Keratinocyte (primary cell): ENCODE measurements around the gene SEC62.

Experiments used
- EZH2 ChIP-seq: IDR thresholded peaks from one replicate; pipeline ENCODE4 v1.6.1; 2012; ENCODE audit warnings: inconsistent platforms, mild to moderate bottlenecking, low read length, moderate library complexity
- TF ChIP-seq, protein P1 (sequence below), 3 experiments: IDR thresholded peaks in 1 of 3; conservative IDR thresholded peaks in 1 of 3; optimal IDR thresholded peaks in 1 of 3; 2 replicates in 2 of 3; 3 replicates in 1 of 3; pipeline versions ENCODE3 to v1.5.1; 2011; ENCODE audit warnings: low read length in 3 of 3, mild to moderate bottlenecking in 3 of 3, moderate library complexity in 2 of 3, control low read depth in 1 of 3, inconsistent platforms in 1 of 3; ENCODE audit not compliant: insufficient read depth in 2 of 3; ENCODE audit errors: extremely low read depth in 1 of 3

DNA sequence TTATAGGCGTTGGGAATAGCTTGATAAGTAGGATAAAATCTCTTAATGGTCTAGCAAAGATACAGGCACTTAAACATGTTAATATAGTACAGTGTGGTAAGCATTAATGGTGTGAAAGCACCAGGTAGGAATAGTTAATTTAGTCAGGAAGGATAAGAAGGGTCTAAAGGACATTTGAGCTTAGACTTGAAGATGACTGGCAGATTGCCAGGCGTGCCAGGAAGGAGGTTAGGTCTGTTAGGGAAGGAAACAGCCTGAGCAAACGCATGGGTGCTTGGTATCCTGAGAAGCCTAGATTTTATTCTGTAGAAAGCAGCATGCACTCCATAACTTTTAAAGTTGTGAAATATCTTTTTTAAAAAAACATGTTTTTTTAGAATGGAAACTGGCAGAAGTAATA, 17.7 kb downstream of the SEC62 start:
- TF ChIP-seq, protein P1, sequence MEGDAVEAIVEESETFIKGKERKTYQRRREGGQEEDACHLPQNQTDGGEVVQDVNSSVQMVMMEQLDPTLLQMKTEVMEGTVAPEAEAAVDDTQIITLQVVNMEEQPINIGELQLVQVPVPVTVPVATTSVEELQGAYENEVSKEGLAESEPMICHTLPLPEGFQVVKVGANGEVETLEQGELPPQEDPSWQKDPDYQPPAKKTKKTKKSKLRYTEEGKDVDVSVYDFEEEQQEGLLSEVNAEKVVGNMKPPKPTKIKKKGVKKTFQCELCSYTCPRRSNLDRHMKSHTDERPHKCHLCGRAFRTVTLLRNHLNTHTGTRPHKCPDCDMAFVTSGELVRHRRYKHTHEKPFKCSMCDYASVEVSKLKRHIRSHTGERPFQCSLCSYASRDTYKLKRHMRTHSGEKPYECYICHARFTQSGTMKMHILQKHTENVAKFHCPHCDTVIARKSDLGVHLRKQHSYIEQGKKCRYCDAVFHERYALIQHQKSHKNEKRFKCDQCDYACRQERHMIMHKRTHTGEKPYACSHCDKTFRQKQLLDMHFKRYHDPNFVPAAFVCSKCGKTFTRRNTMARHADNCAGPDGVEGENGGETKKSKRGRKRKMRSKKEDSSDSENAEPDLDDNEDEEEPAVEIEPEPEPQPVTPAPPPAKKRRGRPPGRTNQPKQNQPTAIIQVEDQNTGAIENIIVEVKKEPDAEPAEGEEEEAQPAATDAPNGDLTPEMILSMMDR (optimal IDR thresholded peaks at IDR 0.05 in 1 of 3, IDR thresholded peaks at IDR 0.05 in 1 of 3, conservative IDR thresholded peaks at IDR 0.05 in 1 of 3; ENCODE audit: extremely low read depth in 1 of 3, insufficient read depth in 2 of 3, low read length in 3 of 3), result no peak
- no peak for TF ChIP-seq EZH2
